BLaER1 treated with 17β-estradiol and CSF1 and Interleukin-3, amounts not matched to agents 10 nM and 100 nM (cell line): Measurements from ENCODE around the gene SPR.
"Not testable (repeated sequence)": the region's sequence is repeated elsewhere in the genome, so short reads cannot be mapped to it uniquely, and the experiment has no call there.

ENCODE experiments used
- H3K27ac ChIP-seq, 11 experiments: shearing (Covaris generic); formaldehyde crosslinking; 2 replicates each; pipeline ENCODE4 v1.8.1; 2022
- H3K27me3 ChIP-seq, 11 experiments: shearing (Covaris generic); formaldehyde crosslinking; 2 replicates each; pipeline ENCODE4 v1.8.1; 2022
- H3K36me3 ChIP-seq, 11 experiments: shearing (Covaris generic); formaldehyde crosslinking; 2 replicates each; pipeline ENCODE4 v1.8.1; 2022
- H3K4me1 ChIP-seq, 10 experiments: shearing (Covaris generic); formaldehyde crosslinking; 2 replicates each; pipeline ENCODE4 v1.8.1; 2022
- H3K4me2 ChIP-seq, 11 experiments: shearing (Covaris generic); formaldehyde crosslinking; 2 replicates each; pipeline ENCODE4 v1.8.1; 2022
- H3K4me3 ChIP-seq, 10 experiments: shearing (Covaris generic); formaldehyde crosslinking; 2 replicates each; pipeline ENCODE4 v1.8.1; 2022
- H3K9ac ChIP-seq, 11 experiments: shearing (Covaris generic); formaldehyde crosslinking; 2 replicates each; pipeline ENCODE4 v1.8.1; 2022
- H3K9me3 ChIP-seq, 11 experiments: shearing (Covaris generic); formaldehyde crosslinking; replicated peaks in 1 of 11; 2 replicates each; pipeline ENCODE4 v1.8.1; 2022
- H4K20me1 ChIP-seq, 11 experiments: shearing (Covaris generic); formaldehyde crosslinking; 2 replicates each; pipeline ENCODE4 v1.8.1; 2022
- Cebpa-rat ChIP-seq, 11 experiments: shearing (Covaris generic); IDR thresholded peaks; 2 replicates each; pipeline ENCODE4 v1.8.1; 2022

Gene SPR

DNA sequence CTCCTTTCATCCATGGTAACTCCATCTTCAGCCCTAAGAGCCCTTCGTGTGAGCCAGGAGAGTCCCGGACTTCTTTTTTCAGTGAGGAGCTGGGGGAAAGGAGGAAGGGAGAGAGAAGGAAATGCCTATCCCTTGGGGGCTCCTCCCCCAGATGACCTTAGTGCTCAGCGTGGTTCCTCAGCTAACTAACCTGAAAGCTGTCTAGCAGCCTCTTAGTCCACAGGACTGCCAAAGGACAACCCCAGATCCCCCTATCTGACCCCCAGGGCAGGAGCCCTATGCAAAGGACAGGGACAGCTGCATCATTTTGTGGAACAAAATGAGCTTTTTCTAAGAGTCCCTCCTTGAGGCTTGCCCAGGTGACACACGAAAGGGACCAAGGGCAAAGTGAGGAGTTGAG lies 7.9 kb downstream of the SPR start:
- Histone ChIP-seq H3K4me2 (peak overlapping the region; percentile 38 to 83 (median 75); a peak in 21 of 22 replicates), H3K27me3 (peaks cover 0 to 29% (median 13%) of the 10 kb centered on the region in 11 experiments; a peak in 15 of 22 replicates), H3K4me3 (no peak overlapping the region), H3K9me3 (no peaks in the 10 kb centered on the region), H3K4me1 (peaks cover 33 to 49% (median 42%) of the 10 kb centered on the region in 10 experiments), H4K20me1 (peaks cover 0 to 34% (median 21%) of the 10 kb centered on the region in 11 experiments; a peak in 16 of 22 replicates), H3K9ac (peak overlapping the region in 3 of 11 experiments; percentile 15 to 39 (median 19); a peak in 4 of 22 replicates), H3K27ac (peak overlapping the region in 2 of 11 experiments; percentile 31 to 58; a peak in 1 of 22 replicates), H3K36me3 (peaks cover 0 to 15% (median 11%) of the 10 kb centered on the region in 11 experiments; a peak in 13 of 22 replicates)
- TF ChIP-seq Cebpa-rat (IDR thresholded peaks at IDR 0.05) = no peak

DNA sequence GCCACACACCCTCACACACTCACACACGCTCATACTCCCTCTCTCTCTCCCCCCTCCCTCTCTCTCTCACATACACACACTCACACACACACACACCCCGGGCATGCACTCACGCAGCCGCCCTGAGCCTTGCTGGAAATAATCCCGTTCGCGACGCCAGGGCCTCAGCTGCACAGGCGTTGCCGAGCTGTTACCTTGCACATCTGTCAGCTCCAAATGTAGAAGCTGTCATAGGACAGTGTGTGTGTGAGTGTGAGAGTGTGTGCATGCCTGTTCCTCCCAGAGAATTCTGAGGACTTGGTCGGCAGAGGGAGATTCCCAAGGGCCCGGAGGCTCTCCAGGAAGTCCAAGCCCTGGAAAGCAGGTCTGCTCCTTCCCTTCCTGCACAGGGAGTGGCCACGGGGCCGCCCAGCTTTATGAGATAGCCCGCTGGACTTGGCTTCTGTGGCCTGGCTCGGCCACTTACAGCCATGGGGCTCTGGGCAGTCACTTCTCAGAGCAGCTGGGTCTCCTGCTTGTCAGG lies 8.6 kb downstream of the SPR start:
- no peak overlapping the region for H3K27ac ChIP-seq
- H3K4me3 ChIP-seq = no peak overlapping the region
- peaks cover 0 to 30% (median 15%) of the 10 kb centered on the region in 11 experiments; a peak in 15 of 22 replicates for H4K20me1 ChIP-seq
- H3K27me3 ChIP-seq = peaks cover 0 to 29% (median 13%) of the 10 kb centered on the region in 11 experiments; a peak in 15 of 22 replicates
- peaks cover 34 to 50% (median 41%) of the 10 kb centered on the region in 10 experiments for H3K4me1 ChIP-seq
- H3K36me3 ChIP-seq = peaks cover 0 to 15% (median 11%) of the 10 kb centered on the region in 11 experiments; a peak in 13 of 22 replicates
- no peak overlapping the region for H3K9ac ChIP-seq
- no peak for TF ChIP-seq Cebpa-rat (IDR thresholded peaks at IDR 0.05)
- peak overlapping the region in 8 of 11 experiments; percentile 58 to 83 (median 78); a peak in 13 of 22 replicates for H3K4me2 ChIP-seq
- H3K9me3 ChIP-seq = no peaks in the 10 kb centered on the region

DNA sequence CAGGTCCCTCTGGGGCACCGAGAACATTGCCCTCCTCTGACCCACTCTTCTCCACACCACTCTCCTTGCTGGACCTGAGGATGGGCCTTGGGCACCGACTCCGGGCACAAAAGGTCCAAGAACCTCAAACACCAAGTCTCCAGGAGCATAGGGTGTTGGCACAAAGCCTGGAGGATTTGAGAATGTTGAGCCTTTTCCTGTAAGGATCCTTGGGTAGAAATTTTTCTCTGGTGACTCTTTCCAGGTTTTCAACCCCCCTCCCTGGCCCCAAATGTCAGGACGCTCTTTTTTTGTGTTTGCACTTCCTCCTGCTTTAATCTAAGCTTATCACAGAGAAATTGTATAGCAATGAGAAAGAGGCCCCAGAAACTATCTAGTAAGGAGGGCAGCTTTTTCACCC lies 9.2 kb downstream of the SPR start:
- no peak overlapping the region for H3K27ac ChIP-seq
- TF ChIP-seq Cebpa-rat (IDR thresholded peaks at IDR 0.05) = no peak
- no peak overlapping the region for H3K9ac ChIP-seq
- H3K4me1 ChIP-seq = peaks cover 28 to 45% (median 41%) of the 10 kb centered on the region in 10 experiments
- no peak overlapping the region for H3K4me2 ChIP-seq
- H3K36me3 ChIP-seq = peaks cover 0 to 12% (median 9%) of the 10 kb centered on the region in 11 experiments; a peak in 13 of 22 replicates
- peaks cover 0 to 24% (median 9%) of the 10 kb centered on the region in 11 experiments; a peak in 11 of 22 replicates for H4K20me1 ChIP-seq
- no peaks in the 10 kb centered on the region for H3K9me3 ChIP-seq
- peaks cover 0 to 29% (median 13%) of the 10 kb centered on the region in 11 experiments; a peak in 15 of 22 replicates for H3K27me3 ChIP-seq
- H3K4me3 ChIP-seq = no peak overlapping the region

DNA sequence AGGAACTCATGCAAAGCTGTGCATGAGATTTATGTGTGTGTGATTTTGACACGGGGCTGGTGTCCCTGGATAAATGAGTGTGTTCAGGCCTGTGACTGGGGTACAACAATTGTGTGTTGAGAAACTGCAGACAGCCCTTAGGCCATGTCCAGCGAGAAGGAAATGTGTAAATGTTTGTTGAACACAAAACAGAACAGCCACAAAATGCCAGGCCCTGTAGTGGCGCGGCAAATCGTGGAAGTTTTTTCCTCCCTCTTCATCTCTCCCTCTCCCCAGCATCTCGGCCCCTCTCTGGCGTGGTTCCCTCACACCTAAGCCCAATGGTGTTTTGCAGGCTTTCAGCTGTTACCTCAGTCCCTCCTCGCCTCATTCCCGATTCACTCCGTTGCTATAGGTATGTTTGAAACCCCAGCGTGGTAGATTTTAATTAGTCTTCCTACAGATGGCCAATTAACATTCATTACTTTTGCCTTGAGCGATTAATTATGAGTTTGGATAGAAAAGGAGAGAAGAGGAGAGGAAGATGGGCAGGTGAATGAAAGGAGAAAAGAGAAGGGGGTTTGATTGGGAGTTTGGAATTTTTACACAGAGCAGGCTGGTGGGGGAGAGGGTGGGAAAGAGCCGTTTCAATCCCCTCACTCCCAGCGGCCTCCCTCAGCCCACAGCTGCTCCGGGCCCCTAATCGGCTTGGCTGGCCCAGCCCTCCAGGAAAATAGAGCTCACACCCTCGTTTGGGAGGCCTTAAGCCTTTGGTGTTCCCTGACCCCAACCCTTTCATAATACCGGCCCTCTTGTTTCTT lies 10.8 kb downstream of the SPR start:
- H3K9me3 ChIP-seq = no peaks in the 10 kb centered on the region
- peaks cover under 1 to 29% (median 13%) of the 10 kb centered on the region in 11 experiments; a peak in 15 of 22 replicates for H3K27me3 ChIP-seq
- no peak overlapping the region for H3K9ac ChIP-seq
- peaks cover 0 to 9% (median 0%) of the 10 kb centered on the region in 11 experiments; a peak in 5 of 22 replicates for H4K20me1 ChIP-seq
- no peak overlapping the region for H3K27ac ChIP-seq
- no peak for TF ChIP-seq Cebpa-rat (IDR thresholded peaks at IDR 0.05)
- H3K4me1 ChIP-seq = peaks cover 20 to 42% (median 38%) of the 10 kb centered on the region in 10 experiments
- H3K4me3 ChIP-seq = no peak overlapping the region
- no peak overlapping the region for H3K4me2 ChIP-seq
- H3K36me3 ChIP-seq = no peaks in the 10 kb centered on the region

DNA sequence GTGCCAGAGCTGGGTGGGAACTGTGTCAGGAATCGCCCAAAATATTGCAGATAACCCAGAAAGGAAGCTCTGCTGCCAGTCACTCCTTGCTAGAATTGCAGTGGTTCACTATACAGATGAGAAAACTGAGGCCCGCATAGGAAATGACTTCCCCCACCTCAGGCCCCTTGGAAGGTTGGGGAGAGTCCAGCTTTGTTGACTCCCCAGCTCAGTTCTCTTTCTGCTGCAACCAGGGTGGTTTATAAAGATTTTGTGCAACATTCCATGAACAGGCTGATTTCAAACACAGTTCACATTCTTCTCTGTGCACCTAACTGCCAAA lies 11.3 kb downstream of the SPR start:
- Histone ChIP-seq H3K4me3 (no peak overlapping the region), H3K27ac (no peak overlapping the region), H3K9ac (no peak overlapping the region), H4K20me1 (peaks cover 0 to 4% (median 0%) of the 10 kb centered on the region in 11 experiments; a peak in 2 of 22 replicates), H3K27me3 (peaks cover 5 to 29% (median 13%) of the 10 kb centered on the region in 11 experiments; a peak in 15 of 22 replicates), H3K4me1 (peaks cover 18 to 37% (median 33%) of the 10 kb centered on the region in 10 experiments), H3K4me2 (no peak overlapping the region), H3K36me3 (no peaks in the 10 kb centered on the region), H3K9me3 (no peaks in the 10 kb centered on the region)
- TF ChIP-seq Cebpa-rat (IDR thresholded peaks at IDR 0.05) = no peak

DNA sequence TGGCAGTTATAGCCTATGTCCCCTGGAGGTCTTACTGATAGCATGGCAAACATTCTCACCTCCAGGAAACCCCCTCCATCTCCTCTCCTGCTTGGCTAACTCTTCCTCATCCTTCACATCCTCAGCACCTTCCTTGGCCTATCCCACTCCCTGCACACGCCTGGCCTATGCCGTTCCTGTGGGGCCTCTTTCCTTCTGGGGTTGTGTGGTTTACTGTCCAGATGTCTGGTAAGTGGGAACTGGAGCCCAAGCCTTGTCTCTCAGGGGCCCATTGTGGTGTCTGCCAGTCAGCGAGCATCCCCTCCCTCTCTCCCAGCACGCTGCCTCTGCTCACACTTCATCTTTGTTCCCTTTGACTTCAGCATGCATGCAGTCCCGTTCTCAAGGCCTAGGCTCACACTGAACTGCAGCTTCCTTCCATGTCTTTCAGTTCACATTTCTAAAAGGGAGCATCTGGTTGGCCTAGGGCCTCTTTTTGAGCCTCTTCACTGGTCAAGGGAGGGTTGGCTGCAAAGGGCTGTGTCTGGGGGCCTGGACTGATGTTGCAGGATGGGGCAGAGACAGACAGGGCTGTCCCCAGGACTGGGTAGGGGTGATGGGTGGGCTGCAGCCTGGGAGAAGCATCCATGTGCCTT lies 13.1 kb downstream of the SPR start:
- no peaks in the 10 kb centered on the region for H3K36me3 ChIP-seq
- no peak overlapping the region for H3K4me3 ChIP-seq
- H3K9ac ChIP-seq = no peak overlapping the region
- H3K27ac ChIP-seq = no peak overlapping the region
- H4K20me1 ChIP-seq = peaks cover 0 to under 1% (median 0%) of the 10 kb centered on the region in 11 experiments; a peak in 1 of 22 replicates
- H3K9me3 ChIP-seq = no peaks in the 10 kb centered on the region
- H3K4me2 ChIP-seq = peak overlapping the region in 8 of 11 experiments; percentile 7 to 51 (median 44); a peak in 13 of 22 replicates
- TF ChIP-seq Cebpa-rat (IDR thresholded peaks at IDR 0.05) = no peak
- H3K4me1 ChIP-seq = peaks cover 0 to 19% (median 15%) of the 10 kb centered on the region in 10 experiments; a peak in 18 of 20 replicates
- H3K27me3 ChIP-seq = peaks cover 3 to 22% (median 12%) of the 10 kb centered on the region in 11 experiments; a peak in 15 of 22 replicates

DNA sequence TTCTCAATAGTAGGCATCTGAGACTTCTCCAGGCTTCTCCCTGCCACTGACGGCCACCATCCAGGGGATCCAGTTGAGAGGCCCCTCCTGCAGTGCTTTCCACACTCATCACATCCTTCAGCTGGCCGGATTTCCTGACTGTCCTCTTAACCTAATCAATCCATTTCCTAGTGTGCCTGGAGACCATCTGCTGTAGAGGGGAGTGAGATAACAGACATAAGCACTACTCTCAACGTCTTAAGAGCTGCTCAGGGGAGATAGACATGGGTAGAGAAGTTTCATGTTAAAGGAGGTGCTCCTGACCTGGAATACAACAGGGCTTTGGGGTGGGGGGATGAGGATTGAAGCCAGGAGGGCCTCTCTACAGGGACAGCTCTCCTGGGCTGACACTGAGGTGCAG lies 14.2 kb downstream of the SPR start:
- Histone ChIP-seq H3K9me3 (peaks cover 0 to 6% (median 4%) of the 10 kb centered on the region in 11 experiments; a peak in 6 of 22 replicates), H3K4me1 (peaks cover 0 to 12% (median 8%) of the 10 kb centered on the region in 10 experiments; a peak in 11 of 20 replicates), H4K20me1 (no peaks in the 10 kb centered on the region; a peak in 1 of 22 replicates), H3K27me3 (peaks cover 0 to 13% (median 9%) of the 10 kb centered on the region in 11 experiments; a peak in 8 of 22 replicates), H3K27ac (no peak overlapping the region), H3K4me3 (no peak overlapping the region), H3K36me3 (no peaks in the 10 kb centered on the region), H3K4me2 (0 out of 22 replicates have a peak overlapping the region, but pooled peaks of 2 of the 11 experiments have one; percentile 5 to 44), H3K9ac (no peak overlapping the region)
- TF ChIP-seq Cebpa-rat (IDR thresholded peaks at IDR 0.05) = no peak

DNA sequence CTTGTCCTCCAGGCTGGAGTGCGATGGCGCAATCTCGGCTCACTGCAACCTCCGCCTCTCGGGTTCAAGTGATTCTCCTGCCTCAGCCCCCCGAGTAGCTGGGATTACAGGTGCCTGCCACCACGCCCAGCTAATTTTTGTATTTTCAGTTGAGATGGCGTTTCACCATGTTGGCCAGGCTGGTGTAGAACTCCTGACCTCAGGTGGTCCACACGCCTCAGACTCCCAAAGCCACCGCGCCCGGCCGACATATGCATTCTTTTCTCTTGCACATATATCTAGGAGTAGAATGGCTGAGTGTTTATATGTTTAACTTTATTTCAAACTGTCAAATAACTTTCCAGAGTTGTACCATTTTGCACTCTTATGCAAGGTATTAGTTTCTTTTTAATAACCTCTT lies 20.2 kb downstream of the SPR start:
- not testable (repeated sequence) for H3K4me1 ChIP-seq, H4K20me1 ChIP-seq, H3K9ac ChIP-seq, H3K9me3 ChIP-seq, H3K4me3 ChIP-seq, H3K4me2 ChIP-seq, H3K27ac ChIP-seq, H3K36me3 ChIP-seq
- TF ChIP-seq Cebpa-rat (IDR thresholded peaks at IDR 0.05) = 0 out of 22 replicates have a peak, but pooled peaks of 1 of the 11 experiments have one; percentile 14
- H3K27me3 ChIP-seq = peaks cover 28 to 45% (median 35%) of the 10 kb centered on the region in 11 experiments
